ENCODE data around the gene METTL9. TPM values are rescaled to one million over a fixed set of nuclear protein-coding genes. Genes with fewer than 3 reads are reported as not detected.
"Not testable (repeated sequence)": the region's sequence is repeated elsewhere in the genome, so short reads cannot be mapped to it uniquely, and the experiment has no call there.

The METTL9 gene
- total RNA-seq, 1 donor from 2014 or later, result 225 TPM

DNA sequence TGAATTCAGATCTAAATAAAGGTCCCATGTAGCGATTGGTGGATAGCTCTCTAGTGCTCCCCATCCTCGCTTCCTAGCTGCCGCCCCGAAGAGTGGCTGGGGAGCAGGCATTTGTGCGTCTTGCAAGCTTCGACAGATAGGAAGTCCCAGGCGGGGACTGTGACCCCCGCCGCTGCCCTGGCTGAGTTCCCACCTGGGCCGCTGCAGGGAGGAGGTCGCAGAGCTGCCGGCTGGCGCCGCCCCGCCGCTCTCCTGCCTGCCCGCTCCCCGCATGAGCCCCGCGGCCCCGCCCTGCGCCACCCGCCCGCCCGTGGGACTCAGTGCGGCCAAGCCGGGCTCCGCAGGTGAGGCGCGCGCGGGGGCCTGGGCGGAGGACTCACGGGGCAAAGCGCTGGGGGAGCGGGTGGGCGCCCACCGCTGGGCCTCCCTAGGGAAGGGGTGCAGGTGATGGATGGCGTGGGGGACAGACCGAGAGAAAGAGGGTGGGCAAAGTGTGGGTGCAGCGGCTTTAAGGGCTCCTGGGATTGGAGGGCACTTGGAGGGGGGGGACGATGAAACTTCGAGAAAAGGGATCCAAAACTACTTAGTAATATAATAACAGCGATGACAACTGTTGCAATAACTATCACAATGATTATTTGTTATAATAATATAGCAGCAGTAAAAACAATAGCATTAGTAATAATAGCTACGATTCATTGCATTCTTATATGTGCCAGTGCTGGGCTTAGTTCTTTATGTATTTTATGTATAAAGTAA, 64.7 kb downstream of the METTL9 start, which contains the start of gene OTOA:
TSS of gene OTOA (plus strand) at position 80 of the 759 bp plus-strand sequence. CDS start 14,547 bp downstream, outside the sequence.
- H3K27me3 ChIP-seq (ENCODE audit: control insufficient read depth, insufficient read depth, low read length), result no peaks in the 10 kb centered on the region
- H3K4me3 ChIP-seq (ENCODE audit: low read depth, low read length), result no peak within 1 kb of the TSS
- no peak for TF ChIP-seq CTCF (IDR thresholded peaks at IDR 0.05; ENCODE audit: insufficient read depth, low read length, severe bottlenecking)
- DNase-seq (ENCODE audit: low read depth) (no peak), FAIRE-seq (no peak)
- no peaks in the 10 kb centered on the region for H3K36me3 ChIP-seq (ENCODE audit: control insufficient read depth, insufficient read depth, low read length)

DNA sequence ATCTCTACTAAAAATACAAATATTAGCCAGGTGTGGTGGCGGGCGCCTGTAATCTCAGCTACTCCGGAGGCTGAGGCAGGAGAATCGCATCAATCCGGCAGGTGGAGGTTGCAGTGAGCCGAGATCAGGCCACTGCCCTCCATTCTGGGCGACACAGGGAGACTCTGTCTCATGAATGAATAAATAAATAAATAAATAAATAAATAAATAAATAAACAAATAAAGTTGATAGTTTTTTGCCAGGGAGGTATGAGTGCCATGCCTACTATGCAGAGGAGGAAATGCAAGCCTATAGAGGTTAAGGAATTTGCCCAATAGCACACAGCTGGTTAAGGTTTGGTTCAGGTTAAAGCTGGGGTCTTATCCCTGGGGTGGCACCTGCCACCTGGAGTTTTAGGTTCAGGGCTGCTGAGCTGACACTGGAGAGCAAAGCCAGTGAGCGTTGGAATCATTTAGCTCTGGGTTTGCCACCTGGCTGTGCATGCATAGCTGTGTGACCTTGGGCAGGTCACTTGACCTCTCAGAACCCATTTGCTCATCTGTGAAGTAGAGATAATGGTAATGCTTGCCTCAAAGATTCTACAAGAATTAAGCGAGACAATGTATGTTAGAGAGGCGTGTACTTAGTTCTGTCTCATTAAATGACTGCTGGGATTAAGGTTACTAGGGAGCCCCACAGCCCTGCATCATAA, 65.6 kb downstream of the METTL9 start:
- DNase-seq (ENCODE audit: low read depth), result no peak
- no peaks in the 10 kb centered on the region for H3K36me3 ChIP-seq (ENCODE audit: control insufficient read depth, insufficient read depth, low read length)
- no peak for FAIRE-seq
- no peak overlapping the region for H3K4me3 ChIP-seq (ENCODE audit: low read depth, low read length)
- no peaks in the 10 kb centered on the region for H3K27me3 ChIP-seq (ENCODE audit: control insufficient read depth, insufficient read depth, low read length)
- TF ChIP-seq CTCF (IDR thresholded peaks at IDR 0.05; ENCODE audit: insufficient read depth, low read length, severe bottlenecking), result no peak

GRCh38 chr16:21666772-21667171, 67.4 kb downstream of the METTL9 start:
- Histone ChIP-seq H3K4me3 (ENCODE audit: low read depth, low read length) (no peak overlapping the region), H3K27me3 (ENCODE audit: control insufficient read depth, insufficient read depth, low read length) (no peaks in the 10 kb centered on the region), H3K36me3 (ENCODE audit: control insufficient read depth, insufficient read depth, low read length) (no peaks in the 10 kb centered on the region)
- TF ChIP-seq CTCF (IDR thresholded peaks at IDR 0.05; ENCODE audit: insufficient read depth, low read length, severe bottlenecking), result no peak
- FAIRE-seq (no peak), DNase-seq (ENCODE audit: low read depth) (no peak)

GRCh38 chr16:21667575-21667974, 68.2 kb downstream of the METTL9 start:
- DNase-seq (ENCODE audit: low read depth), result no peak
- no peak for TF ChIP-seq CTCF (IDR thresholded peaks at IDR 0.05; ENCODE audit: insufficient read depth, low read length, severe bottlenecking)
- no peak for FAIRE-seq
- Histone ChIP-seq H3K36me3 (ENCODE audit: control insufficient read depth, insufficient read depth, low read length) (no peaks in the 10 kb centered on the region), H3K27me3 (ENCODE audit: control insufficient read depth, insufficient read depth, low read length) (no peaks in the 10 kb centered on the region), H3K4me3 (ENCODE audit: low read depth, low read length) (no peak overlapping the region)

- no peak for FAIRE-seq
- no peak for DNase-seq (ENCODE audit: low read depth)
- Histone ChIP-seq H3K36me3 (ENCODE audit: control insufficient read depth, insufficient read depth, low read length) (no peaks in the 10 kb centered on the region), H3K27me3 (ENCODE audit: control insufficient read depth, insufficient read depth, low read length) (no peaks in the 10 kb centered on the region), H3K4me3 (ENCODE audit: low read depth, low read length) (no peak overlapping the region)
- TF ChIP-seq CTCF (IDR thresholded peaks at IDR 0.05; ENCODE audit: insufficient read depth, low read length, severe bottlenecking), result no peak
These were observed 74.1 kb downstream of the METTL9 start for GRCh38 chr16:21673469-21673868.

DNA sequence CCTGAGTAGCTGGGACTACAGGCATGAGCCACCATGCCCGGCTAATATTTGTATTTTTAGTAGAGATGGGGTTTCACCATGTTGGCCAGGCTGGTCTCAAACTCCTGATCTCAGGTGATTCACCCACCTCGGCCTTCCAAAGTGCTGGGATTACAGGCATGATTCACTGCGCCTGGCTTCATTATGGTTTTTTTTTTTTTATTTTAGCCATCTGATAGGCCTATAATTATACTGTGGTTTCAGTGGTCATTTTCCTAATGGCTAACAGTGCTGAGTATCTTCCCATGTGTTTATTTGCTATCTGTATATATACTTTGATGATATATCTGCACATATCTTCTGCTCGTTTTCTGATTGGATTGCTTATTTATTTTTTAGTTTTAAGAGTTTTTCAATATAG, 75.1 kb downstream of the METTL9 start:
- FAIRE-seq; H3K4me3 ChIP-seq (ENCODE audit: low read depth, low read length); H3K27me3 ChIP-seq (ENCODE audit: control insufficient read depth, insufficient read depth, low read length); H3K36me3 ChIP-seq (ENCODE audit: control insufficient read depth, insufficient read depth, low read length); DNase-seq (ENCODE audit: low read depth): not testable (repeated sequence)

- H3K4me3 ChIP-seq (ENCODE audit: low read depth, low read length); DNase-seq (ENCODE audit: low read depth); H3K36me3 ChIP-seq (ENCODE audit: control insufficient read depth, insufficient read depth, low read length); FAIRE-seq; H3K27me3 ChIP-seq (ENCODE audit: control insufficient read depth, insufficient read depth, low read length): not testable (repeated sequence)
These were observed 81.3 kb downstream of the METTL9 start for GRCh38 chr16:21680714-21681113.

Measured in bronchial epithelial cell (primary cell).